ENCODE results near the gene UBAC2.

DNA sequence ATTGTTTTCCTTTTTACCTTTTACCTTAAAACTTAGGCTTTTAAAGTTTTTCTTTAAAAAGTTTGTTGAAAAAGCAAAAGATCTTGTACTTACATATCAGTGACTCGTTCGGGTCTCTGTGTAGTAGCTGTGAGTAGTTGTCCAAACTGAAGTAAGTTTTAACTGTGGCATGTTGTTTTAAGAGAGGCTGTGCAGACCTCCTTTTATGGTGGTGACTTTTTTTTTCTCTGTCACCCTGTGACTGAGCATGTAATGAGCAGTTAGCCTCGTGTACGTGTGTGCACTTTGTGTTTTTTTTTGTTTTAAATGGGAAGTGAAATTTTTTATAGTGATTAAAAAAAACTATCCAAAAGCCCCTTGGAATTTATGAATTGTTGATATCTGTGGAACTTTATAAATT is 106.6 kb downstream of the UBAC2 start, which contains the start of gene GPR183:
- TF ChIP-seq, protein P1, sequence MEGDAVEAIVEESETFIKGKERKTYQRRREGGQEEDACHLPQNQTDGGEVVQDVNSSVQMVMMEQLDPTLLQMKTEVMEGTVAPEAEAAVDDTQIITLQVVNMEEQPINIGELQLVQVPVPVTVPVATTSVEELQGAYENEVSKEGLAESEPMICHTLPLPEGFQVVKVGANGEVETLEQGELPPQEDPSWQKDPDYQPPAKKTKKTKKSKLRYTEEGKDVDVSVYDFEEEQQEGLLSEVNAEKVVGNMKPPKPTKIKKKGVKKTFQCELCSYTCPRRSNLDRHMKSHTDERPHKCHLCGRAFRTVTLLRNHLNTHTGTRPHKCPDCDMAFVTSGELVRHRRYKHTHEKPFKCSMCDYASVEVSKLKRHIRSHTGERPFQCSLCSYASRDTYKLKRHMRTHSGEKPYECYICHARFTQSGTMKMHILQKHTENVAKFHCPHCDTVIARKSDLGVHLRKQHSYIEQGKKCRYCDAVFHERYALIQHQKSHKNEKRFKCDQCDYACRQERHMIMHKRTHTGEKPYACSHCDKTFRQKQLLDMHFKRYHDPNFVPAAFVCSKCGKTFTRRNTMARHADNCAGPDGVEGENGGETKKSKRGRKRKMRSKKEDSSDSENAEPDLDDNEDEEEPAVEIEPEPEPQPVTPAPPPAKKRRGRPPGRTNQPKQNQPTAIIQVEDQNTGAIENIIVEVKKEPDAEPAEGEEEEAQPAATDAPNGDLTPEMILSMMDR (IDR thresholded peaks at IDR 0.05; ENCODE audit: poor library complexity): no peak
- no peak for TF ChIP-seq EZH2phosphoT487 (IDR thresholded peaks at IDR 0.05; ENCODE audit: low read depth, severe bottlenecking, unreplicated experiment)
- TF ChIP-seq EZH2 (IDR thresholded peaks at IDR 0.05; ENCODE audit: borderline replicate concordance): no peak

All from hepatocyte (in vitro differentiated cells).